Fibroblast of mammary gland (primary cell): ENCODE measurements around the gene AGRN.

Experiments used
- DNase-seq: peaks from one replicate; pipeline ENCODE4 v3.0.0-alpha.2; 2010; ENCODE audit warnings: low read depth
- H3K4me3 ChIP-seq: 2 replicates; pipeline ENCODE4 v1.5.1; 2011; ENCODE audit warnings: low read depth, mild to moderate bottlenecking, low read length, moderate library complexity; ENCODE audit not compliant: control insufficient read depth
- TF ChIP-seq, protein P1 (sequence below): conservative IDR thresholded peaks from 2 replicates; pipeline ENCODE4 v1.5.1; 2011; ENCODE audit warnings: low read depth, low read length, inconsistent platforms; ENCODE audit not compliant: control insufficient read depth, insufficient read depth

The AGRN gene

DNA sequence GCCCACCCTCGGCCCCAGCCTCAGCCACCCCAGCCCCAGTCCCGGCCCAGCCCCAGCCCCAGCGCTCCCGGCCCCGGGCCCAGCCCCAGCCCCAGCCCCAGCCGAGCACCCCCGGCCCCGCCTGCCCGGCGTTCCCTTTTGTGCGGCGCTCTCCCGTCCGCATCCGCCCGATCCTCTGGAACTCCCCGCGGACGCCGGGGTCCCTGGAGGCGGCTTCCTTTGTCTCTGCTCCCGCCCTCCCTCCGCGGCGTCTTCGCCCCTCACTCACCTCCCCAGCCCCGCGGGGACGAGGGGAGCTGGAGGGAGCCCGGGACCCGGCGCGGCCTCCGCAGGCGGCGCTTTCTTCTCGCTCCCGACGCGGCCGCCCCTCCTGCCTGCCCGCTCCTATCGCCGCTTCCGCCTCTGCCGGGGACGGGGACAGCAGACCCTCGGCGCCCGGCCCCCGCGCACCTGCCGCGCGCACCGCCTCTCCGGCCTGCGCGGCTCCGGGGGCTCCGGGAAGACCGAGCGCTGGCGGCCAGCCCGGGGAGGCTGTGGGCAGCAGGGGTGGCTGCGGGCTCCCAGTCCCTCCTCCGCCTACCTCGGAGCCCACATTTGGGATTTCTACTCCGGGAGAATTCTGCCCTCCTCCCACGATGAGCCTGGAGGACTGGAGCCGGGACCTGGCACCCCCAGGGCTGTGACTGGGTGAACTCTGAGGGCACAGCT lies 14.0 kb downstream of the AGRN start:
- no peak for DNase-seq
- TF ChIP-seq, protein P1, sequence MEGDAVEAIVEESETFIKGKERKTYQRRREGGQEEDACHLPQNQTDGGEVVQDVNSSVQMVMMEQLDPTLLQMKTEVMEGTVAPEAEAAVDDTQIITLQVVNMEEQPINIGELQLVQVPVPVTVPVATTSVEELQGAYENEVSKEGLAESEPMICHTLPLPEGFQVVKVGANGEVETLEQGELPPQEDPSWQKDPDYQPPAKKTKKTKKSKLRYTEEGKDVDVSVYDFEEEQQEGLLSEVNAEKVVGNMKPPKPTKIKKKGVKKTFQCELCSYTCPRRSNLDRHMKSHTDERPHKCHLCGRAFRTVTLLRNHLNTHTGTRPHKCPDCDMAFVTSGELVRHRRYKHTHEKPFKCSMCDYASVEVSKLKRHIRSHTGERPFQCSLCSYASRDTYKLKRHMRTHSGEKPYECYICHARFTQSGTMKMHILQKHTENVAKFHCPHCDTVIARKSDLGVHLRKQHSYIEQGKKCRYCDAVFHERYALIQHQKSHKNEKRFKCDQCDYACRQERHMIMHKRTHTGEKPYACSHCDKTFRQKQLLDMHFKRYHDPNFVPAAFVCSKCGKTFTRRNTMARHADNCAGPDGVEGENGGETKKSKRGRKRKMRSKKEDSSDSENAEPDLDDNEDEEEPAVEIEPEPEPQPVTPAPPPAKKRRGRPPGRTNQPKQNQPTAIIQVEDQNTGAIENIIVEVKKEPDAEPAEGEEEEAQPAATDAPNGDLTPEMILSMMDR, result no peak
- H3K4me3 ChIP-seq, result no peak overlapping the region

DNA sequence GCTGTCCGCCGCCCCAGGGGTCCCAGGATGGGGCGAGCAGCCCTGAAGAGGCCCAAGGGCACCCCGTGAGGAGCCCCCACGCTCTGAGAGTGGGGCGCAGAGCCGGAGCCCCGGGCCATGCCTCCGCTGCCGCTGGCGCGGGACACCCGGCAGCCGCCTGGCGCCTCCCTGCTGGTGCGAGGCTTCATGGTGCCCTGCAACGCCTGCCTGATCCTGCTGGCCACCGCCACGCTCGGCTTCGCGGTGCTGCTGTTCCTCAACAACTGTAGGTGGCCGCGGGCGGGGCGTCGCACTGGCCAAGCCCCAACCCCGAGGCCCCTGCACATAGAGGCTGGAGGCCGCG lies 14.5 kb downstream of the AGRN start:
- TF ChIP-seq, protein P1, result no peak
- no peak for DNase-seq
- H3K4me3 ChIP-seq, result no peak overlapping the region

DNA sequence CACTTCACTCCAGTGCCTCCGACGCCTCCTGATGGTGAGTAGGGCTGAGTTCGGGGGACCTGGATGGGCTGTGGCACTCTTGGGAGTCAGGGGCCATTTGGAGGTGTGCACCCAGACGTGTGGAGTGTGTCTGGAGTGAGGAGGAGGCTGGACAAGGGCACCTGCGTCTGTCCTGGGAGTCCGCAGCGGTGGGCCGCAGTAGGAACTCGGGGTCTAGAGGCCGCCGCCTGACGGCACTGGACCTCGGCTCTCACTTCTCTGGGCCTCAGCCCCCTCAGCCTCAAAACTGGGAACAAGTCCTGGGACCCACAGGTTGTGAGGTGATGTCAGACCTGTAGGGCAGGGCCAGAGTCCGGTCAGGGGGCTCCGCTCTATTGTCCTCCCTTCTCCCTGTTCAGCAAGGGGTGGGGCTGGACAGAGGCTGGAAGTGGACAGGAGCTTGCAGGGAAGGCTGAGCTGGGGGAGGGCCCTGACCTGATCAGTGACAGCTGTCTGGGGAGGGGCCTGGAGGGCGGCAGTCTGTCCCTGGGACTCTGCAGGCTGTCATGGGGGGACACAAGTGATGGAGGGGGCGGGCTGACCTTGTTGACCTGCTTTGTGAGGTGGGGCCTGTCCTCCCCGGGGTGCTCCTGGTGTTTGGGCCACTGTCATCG lies 15.5 kb downstream of the AGRN start:
- DNase-seq, result no peak
- H3K4me3 ChIP-seq, result no peak overlapping the region
- TF ChIP-seq, protein P1, result no peak

DNA sequence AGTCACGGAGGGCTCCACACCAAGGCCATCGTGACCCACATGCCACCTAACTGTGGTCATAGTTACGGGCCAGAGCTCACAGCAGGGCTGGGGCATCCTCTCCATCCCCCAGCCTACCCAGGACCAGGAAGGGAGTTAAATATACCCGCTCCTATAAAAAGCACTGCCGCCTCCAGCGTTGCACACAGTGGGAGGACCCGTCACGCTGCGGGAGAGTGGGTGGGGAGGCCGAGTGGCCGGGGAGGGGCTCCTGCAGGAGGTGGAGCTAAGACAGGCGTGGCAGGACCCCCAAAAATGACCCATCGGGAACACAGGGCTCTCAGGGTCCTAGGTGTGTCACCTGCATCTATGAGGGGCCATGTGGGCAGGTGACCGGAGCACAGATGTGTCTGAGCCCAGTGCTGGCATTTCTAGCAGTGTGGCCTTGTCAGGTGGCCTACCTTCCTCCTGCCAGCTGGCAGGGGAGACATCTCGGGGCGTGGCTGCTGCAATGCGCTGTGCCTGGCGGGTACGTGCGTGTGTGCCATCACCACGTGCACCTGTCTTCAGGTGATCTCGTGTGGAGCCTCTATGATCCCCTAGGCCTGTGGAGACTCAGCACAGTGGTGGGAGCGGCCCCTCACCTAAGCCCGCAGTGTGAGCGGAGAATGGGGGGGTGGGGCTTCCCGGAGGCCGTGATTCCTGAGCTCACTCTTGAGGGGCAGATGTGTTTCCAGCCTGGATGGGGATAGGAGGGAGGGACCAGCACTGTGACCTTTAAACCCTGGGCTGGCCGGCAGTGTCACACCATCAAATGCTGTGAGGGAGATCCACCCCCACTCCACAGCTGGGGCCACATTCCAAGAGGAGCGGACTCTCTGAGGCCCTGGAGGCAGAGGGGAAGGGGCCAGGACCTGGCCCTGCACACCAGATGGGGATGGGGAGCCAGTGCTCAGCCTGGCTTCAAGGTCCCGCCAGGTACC lies 17.7 kb downstream of the AGRN start:
- TF ChIP-seq, protein P1, result no peak
- no peak overlapping the region for H3K4me3 ChIP-seq
- no peak for DNase-seq

DNA sequence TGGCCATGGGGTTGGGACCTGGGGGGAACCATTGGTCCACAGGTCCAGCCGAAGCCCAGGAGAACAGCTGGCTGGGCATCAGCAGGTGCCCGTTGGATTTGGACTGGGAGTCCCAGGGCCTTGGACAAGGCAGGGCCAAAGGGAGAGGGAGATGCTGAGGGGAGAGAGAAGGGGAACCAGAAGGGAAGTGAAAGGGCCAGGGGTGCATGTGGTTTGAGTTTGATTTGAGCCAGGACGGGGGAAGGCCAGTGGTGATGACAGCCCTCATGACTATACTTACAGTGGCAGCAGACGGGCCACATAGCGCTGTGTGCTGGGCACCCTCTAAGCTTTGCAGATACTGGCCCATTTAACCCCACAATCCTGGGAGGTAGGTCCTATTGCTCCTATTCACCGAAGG lies 18.8 kb downstream of the AGRN start:
- no peak for DNase-seq
- TF ChIP-seq, protein P1, result no peak
- H3K4me3 ChIP-seq, result no peak overlapping the region

DNA sequence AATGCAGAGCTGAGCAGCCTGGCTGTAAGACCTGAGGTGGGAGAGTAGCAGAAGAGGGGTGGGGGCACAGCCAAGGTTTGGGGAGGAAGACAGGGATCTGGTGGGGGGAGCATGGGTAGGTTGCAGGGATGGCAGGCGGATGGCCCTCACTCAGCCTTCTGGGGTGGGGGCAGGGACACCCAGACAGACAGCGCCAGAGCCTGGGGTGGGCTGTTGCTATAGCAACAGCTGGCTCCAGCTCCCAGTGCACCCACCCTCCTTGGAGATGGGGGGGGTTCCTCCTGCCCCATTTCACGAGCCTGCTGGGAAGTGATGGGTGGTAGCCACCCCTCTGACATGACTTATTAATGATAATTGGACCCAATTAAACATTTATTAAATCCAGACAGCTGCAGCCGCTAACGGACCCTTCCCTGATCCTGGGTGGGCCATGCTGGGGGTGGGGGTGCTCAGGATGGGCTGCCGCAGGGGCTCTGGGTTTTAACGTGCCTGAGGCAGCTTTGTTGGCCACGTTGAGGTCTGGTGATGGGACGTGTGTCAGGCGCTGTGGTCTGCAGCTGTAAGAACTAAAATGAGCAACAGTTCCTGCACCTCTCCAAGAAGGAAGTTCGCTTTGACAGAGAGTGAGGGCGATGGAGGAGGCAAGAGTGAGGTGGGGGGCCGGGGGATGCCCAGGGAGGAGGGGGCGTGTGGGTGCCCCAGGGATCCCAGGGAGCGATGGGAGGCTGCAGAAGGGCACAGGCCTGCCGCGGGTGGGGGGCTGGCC lies 19.4 kb downstream of the AGRN start:
- TF ChIP-seq, protein P1, result no peak
- H3K4me3 ChIP-seq, result no peak overlapping the region
- no peak for DNase-seq
